Type B pancreatic cell (in vitro differentiated cells): Measurements from ENCODE around the gene SYNDIG1. TPM values are rescaled to one million over a fixed set of nuclear protein-coding genes. Genes with fewer than 3 reads are reported as not detected.

ENCODE experiments used
- DNase-seq: peaks from one replicate; pipeline ENCODE4 v3.0.0; 2021; ENCODE audit warnings: mixed read lengths; ENCODE audit not compliant: unreplicated experiment; ENCODE audit errors: extremely low spot score
- H3K27ac Mint-ChIP-seq: 2 replicates; pipeline ENCODE4 v1.8.0; 2021; ENCODE audit warnings: mild to moderate bottlenecking, mixed read lengths
- H3K27me3 Mint-ChIP-seq: 2 replicates; pipeline ENCODE4 v1.8.0; 2021; ENCODE audit warnings: mixed read lengths
- H3K36me3 Mint-ChIP-seq: 2 replicates; pipeline ENCODE4 v1.8.0; 2021; ENCODE audit warnings: mixed read lengths
- H3K4me1 Mint-ChIP-seq: one replicate; pipeline ENCODE4 v1.8.0; 2021; ENCODE audit warnings: mixed read lengths; ENCODE audit not compliant: unreplicated experiment
- H3K4me3 Mint-ChIP-seq: 2 replicates; pipeline ENCODE4 v1.8.0; 2021; ENCODE audit warnings: mild to moderate bottlenecking, mixed read lengths
- H3K9me3 Mint-ChIP-seq: 2 replicates; pipeline ENCODE4 v1.8.0; 2021; ENCODE audit warnings: mixed read lengths
- total RNA-seq: library from RNA; stranded (reverse); gene quantifications from 2 replicates; pipeline ENCODE4 v1.2.1, GENCODE V29; 2021; ENCODE audit warnings: low replicate concordance
- TF ChIP-seq, protein P1 (sequence below): fragments of 200-600 bp; sonication (generic); conservative IDR thresholded peaks from 2 replicates; pipeline ENCODE4 v1.5.0; 2021; ENCODE audit warnings: antibody characterized with exemption, mild to moderate bottlenecking

The SYNDIG1 gene
- total RNA-seq, 1 donor from 2014 or later = 4.3 TPM

DNA sequence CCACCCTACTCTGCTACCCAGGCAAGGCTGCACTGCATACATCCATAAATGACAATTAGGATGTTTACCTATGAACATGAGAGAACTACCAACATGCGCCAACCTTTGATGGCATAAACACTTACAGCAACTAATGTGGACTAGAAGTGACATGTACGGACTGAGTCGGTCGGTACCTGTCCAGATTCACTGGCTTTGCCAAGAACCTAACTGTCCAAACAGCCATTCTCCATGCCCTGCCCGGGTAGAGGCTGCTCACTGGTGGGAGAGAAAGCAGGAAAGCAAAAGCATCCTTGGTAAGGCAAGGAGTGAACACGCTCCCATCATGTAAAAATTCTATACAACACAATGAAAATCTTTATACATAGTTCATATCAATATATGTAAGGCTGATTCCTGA, 30.0 kb downstream of the SYNDIG1 start:
- no peak for DNase-seq
- Mint-ChIP-seq H3K36me3 (no peaks in the 10 kb centered on the region), H3K9me3 (no peaks in the 10 kb centered on the region), H3K27me3 (peaks cover 3% of the 10 kb centered on the region), H3K4me3 (no peak overlapping the region), H3K27ac (no peak overlapping the region), H3K4me1 (peaks cover 23% of the 10 kb centered on the region)
- TF ChIP-seq, protein P1, sequence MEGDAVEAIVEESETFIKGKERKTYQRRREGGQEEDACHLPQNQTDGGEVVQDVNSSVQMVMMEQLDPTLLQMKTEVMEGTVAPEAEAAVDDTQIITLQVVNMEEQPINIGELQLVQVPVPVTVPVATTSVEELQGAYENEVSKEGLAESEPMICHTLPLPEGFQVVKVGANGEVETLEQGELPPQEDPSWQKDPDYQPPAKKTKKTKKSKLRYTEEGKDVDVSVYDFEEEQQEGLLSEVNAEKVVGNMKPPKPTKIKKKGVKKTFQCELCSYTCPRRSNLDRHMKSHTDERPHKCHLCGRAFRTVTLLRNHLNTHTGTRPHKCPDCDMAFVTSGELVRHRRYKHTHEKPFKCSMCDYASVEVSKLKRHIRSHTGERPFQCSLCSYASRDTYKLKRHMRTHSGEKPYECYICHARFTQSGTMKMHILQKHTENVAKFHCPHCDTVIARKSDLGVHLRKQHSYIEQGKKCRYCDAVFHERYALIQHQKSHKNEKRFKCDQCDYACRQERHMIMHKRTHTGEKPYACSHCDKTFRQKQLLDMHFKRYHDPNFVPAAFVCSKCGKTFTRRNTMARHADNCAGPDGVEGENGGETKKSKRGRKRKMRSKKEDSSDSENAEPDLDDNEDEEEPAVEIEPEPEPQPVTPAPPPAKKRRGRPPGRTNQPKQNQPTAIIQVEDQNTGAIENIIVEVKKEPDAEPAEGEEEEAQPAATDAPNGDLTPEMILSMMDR = no peak

- H3K4me3 Mint-ChIP-seq = no peak overlapping the region
- peaks cover 23% of the 10 kb centered on the region for H3K4me1 Mint-ChIP-seq
- peaks cover 3% of the 10 kb centered on the region for H3K27me3 Mint-ChIP-seq
- H3K27ac Mint-ChIP-seq = no peak overlapping the region
- DNase-seq = no peak
- no peaks in the 10 kb centered on the region for H3K9me3 Mint-ChIP-seq
- no peaks in the 10 kb centered on the region for H3K36me3 Mint-ChIP-seq
- TF ChIP-seq, protein P1 = no peak
Observed at GRCh38 chr20:24501764-24502556, 32.5 kb downstream of the SYNDIG1 start.

DNA sequence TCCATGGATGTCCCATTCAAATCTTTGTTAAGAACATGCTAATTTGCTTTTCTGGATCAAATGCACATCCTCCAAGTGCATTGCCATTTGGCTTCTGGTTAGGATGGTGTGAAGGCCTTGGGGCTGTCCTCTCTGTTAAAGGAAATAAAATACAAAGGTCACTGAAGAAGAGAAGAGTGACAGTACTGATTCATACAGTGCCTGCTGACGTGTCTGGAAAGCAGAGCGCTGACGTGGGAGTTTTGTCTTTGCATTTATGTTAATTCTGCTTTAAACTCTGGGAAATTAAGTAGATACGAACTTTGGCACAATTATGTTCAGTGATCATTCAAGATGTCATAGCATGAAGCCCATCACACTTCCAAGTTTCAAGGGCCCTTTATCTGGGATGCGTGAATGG, 33.2 kb downstream of the SYNDIG1 start:
- Mint-ChIP-seq H3K9me3 (no peaks in the 10 kb centered on the region), H3K4me1 (peaks cover 20% of the 10 kb centered on the region), H3K27ac (no peak overlapping the region), H3K27me3 (peaks cover 3% of the 10 kb centered on the region), H3K36me3 (no peaks in the 10 kb centered on the region), H3K4me3 (no peak overlapping the region)
- TF ChIP-seq, protein P1 = no peak
- DNase-seq = no peak

- Mint-ChIP-seq H3K4me3 (no peak overlapping the region), H3K4me1 (peaks cover 14% of the 10 kb centered on the region), H3K36me3 (no peaks in the 10 kb centered on the region), H3K27me3 (peaks cover 3% of the 10 kb centered on the region), H3K27ac (no peak overlapping the region), H3K9me3 (no peaks in the 10 kb centered on the region)
- no peak for DNase-seq
- TF ChIP-seq, protein P1 = no peak
Observed at GRCh38 chr20:24503352-24503931, 34.0 kb downstream of the SYNDIG1 start.

GRCh38 chr20:24504331-24505285, 35.2 kb downstream of the SYNDIG1 start:
- no peak for DNase-seq
- no peak overlapping the region for H3K4me3 Mint-ChIP-seq
- H3K27me3 Mint-ChIP-seq = peaks cover 3% of the 10 kb centered on the region
- no peaks in the 10 kb centered on the region for H3K36me3 Mint-ChIP-seq
- no peak overlapping the region for H3K27ac Mint-ChIP-seq
- TF ChIP-seq, protein P1 = no peak
- peaks cover 12% of the 10 kb centered on the region for H3K4me1 Mint-ChIP-seq
- H3K9me3 Mint-ChIP-seq = no peaks in the 10 kb centered on the region
